HG03565 (cell line): ENCODE results near the gene GPC6.

Experiments
- ATAC-seq: cut with Tn5 transposase; IDR thresholded peaks from one replicate; pipeline ENCODE4 v1.9.1; 2021; ENCODE audit warnings: mild to moderate bottlenecking, moderate library complexity; ENCODE audit not compliant: unreplicated experiment

The GPC6 gene

DNA sequence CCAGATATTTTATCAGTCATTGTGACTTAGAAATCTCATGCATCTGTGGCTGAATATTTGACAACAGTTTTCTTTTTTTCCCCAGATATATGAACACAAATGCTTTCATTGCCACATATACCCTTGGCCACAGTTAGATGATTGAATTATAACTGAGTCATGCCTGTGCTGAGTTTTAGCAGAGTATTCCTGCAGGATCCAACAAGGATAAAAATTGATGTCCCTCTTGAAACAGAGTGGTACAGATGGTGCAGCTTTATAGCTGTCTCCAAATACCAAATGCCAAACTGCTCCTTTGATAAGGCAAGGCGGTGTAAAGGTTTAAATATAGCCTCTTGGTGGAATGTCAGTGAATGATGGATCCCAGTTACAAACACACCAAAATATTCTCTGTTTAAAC is 428.5 kb downstream of the GPC6 start:
- ATAC-seq = no peak

DNA sequence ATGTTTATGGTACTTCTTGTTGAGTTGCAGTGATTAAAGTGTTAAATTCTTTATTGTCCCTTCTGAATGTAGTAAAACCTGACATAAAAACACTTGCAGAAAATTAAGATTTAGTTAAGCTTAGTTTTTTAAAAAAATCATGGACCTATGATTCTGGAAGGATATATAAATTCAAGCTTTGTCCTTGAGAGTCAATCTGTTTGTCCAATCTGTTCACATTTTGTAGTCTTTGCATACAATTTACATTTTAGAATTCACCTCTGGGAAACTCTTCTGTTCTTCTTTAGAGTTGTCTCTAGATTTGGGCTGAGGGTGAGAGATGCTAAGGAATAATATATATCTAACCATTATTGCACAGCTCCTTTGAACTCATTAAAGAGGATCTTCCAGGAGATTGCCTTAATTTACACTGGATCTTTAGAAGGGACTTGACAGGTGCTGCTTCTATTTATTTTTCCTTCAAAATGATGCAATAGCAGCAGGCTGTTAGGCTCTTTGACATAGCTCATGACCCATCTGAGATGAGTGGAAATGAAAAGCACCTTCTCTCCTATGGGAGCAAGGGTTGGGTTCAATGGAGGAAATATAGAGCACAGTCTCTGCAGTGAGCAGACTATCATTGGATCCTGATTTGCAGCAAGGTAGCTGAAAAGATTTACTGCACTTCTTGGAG is 433.9 kb downstream of the GPC6 start:
- no peak for ATAC-seq

DNA sequence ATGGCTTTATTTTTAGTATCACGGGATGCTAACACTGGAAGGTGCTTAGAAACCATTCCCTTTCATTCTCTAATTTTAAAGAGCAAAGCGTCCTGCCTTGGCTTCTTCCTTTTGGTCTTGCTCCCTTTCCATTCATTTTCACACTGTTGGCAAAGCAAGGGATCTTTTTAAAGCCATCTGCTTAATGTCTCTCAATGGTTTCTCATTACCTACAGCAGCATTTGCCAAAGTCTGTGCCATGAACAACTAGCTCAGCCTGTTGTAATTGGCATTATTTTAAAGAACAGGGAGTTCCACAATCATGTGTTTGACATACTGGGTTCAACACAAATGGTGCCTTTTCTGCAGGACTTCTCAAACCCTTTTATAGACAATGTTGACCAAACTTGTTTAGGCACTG is 444.3 kb downstream of the GPC6 start:
- ATAC-seq = no peak

DNA sequence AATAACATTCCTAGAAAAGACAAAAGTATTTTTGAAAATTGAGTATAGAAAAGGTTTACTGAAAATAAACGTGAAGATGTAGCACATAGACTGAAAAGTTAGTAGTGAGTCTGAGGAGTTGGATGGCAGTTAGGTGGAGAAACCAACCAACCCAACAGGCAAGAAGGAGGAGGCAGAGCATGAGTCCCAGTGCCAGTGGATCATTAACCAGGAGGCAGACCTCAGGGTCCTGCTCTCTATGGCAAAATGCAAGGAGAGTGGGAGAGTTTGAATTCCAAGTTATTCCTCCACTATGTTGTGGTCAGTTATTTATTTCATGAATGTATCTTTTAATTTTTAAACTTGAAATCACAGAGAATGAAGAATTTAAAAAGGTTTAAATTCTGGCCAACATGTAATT is 446.4 kb downstream of the GPC6 start:
- no peak for ATAC-seq

DNA sequence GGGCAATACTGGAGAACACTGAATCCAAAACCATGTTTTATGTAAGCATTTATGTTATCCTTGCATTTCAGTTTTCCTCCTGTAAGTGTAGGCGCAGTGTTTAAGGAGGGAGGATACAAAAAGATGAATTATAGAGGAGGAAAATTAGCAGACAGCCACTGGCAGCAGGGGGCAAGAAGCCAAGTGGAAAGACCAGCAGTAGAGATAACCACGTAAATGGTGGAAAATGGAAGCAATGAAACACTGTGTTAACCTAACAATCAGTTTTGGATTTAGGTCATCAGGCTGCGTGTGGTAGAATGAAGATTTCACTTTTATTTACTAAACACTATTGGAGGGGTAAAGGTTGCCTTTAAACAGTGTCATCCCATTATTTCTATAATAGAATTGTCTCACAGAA is 447.3 kb downstream of the GPC6 start:
- no peak for ATAC-seq

DNA sequence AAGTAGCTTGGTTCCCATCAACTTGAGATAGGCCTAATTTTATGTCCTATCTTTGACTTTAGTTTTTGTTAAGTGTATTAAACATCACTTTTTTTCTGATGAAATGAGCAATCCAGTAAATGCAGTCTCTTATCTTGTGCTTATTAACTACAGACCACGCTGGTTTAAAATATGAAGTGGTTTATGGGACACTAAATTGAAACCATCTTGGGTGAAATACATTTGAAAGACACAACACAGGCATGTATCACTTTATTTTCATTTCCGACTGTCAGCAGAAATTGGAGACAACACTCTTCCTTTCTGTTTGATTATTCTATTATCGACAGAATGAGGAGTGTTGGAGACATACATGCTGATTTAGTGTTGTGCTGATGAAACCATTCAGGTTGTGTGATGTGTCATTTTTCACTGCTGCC is 447.7 kb downstream of the GPC6 start:
- no peak for ATAC-seq

DNA sequence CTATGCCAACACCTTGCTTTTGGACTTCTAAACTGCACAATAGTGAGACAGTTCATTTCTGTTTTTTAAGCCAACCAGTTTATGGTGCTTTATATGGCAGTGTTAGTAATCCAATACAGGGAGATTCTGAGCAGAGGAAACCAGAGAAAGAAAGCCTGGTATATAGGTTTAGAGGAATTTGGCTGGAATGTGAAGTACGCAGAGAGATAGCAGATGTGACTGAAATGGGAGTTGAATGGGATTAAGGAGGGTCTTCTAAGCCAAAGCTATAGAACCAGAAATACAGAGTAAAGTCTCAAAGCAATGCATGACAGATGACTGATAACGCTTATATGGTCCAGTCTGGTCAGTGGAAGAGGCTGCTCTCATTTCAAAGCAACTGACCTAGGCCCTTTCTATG is 453.7 kb downstream of the GPC6 start:
- ATAC-seq = no peak

DNA sequence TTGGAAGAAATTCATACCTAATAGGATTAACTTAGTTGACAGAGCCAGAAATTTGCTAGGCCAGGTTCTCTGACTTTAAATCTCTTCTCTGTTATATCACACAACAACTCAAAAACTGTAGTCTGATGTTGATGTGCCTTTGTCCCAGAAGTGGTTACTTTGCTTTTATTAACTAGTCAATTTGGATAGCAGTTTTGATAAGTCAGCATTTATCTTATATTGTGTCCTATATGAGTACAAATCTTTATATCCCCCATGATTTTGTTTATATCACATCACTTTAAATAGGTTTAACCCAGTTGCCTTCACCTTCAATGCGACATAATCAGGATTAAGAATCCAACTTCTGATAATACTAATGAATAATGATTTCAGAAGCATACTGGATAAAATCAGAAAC is 459.3 kb downstream of the GPC6 start:
- ATAC-seq = no peak

DNA sequence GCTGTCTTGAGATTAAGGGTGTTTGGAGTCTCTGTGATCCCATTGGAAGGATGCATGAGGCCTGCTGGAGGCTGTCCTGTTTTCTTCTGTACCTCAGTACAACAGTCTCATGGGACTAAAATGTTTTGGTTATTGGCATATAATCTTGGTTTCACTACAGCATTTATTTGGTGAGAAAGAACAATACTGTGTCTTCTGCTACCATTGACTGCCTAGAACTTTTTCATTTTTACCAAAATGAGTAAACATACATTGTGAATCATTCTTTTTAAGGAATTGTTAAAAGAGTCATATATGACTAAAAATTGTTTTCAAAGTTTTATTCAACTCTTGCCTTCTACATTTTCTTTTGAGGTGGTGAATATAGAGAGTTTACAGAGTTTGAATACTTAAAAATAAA is 459.8 kb downstream of the GPC6 start:
- ATAC-seq = no peak

DNA sequence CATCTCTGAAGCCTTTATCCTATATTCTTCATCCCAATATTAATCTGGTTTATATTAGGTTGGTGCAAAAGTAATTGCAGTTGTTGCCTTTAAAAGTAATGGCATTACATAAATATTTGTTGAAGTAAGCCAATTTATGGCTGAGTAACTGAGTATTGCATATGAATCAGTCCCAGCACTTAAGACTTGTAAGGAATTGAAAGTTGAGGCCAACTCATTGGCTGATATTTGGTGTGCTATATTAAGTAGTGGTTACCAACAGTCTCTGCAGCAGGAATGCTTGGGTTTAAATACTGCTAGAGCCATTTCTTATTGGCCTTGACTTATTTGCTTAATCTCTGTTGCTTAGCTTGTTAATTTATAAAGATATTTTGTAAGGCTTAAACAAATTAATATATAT is 460.7 kb downstream of the GPC6 start:
- ATAC-seq = no peak

DNA sequence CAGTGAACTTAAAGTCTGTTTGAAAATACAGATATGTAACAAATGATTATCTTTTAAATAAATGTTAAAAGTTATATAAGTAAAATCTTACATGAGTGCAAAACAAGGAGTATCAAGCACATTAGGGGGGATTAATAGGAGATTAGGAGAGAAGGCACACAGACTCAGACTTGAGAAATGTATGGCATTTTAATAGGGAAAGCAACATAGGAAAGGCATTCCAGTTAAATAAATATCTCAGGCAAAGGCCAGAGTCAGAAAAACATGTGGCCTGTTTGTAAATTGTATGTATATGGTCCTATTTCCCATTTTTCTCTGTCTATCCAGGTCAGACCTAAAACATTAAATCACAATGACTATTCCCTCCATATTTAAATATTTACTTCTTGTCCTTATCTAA is 462.7 kb downstream of the GPC6 start:
- ATAC-seq = no peak

DNA sequence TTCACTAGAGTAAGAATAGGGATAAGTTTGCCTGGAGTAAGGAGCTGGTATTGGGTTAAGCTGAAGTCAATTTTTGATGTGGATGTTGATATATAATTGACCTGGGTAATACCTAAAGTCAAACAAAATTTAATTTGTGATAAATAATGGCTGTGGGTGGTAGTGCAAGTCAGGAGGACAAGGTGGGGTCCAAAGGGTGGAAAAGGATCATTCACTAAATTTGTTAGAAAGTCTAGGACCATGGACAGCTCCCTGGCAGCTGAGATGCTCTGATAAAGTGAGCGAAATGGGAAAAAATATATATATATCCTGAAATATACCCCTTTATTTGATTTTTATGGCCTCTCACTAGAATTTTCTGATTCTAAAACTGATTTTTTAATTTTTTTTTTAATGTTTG is 463.5 kb downstream of the GPC6 start:
- no peak for ATAC-seq

DNA sequence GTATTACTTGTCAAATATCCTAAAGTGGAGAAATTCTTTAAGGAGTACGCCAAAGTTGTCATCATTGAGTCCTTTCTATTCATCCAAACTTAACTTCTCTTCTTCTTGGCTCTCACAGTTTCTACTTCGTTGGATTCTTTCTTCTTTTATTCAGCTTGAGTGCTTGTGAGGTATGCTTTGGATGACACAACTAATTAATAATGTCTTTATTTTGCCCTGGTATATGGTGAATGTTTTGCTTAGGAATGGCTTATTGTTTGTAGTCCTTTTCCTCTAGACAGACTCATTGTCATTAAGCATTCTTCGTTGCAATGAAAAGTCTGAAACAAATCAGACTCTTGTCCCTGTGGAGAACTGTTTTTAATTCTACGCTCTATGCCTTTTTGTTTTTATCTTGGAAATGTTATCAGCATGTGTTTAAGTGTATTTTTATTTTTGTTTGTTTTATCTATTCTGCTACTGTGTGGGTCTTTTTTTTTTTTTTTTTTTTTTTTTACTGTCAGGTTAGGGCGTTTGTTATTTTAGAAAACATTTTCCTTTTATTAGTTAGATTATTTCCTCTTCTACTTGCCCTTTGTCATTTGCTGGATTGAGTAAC is 471.5 kb downstream of the GPC6 start:
- ATAC-seq = no peak

DNA sequence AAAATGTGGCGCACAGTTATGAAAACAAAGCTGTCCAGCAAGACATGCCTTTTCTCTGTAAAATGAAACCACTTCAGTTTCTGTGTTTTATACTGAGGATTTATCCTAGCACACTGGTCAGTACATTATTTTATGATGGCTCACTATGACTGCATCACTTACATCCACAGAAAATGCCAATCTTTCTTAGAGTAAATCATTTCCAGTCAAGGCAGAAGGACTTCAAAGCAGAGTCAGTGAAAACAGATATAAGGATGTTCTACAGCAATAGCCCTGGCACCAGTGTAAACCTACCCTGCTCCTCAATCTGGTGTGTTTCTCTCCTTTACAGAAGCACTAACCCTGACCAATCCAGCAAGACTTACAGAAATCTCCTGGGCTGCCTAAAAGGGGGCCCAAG is 473.5 kb downstream of the GPC6 start:
- ATAC-seq = no peak

DNA sequence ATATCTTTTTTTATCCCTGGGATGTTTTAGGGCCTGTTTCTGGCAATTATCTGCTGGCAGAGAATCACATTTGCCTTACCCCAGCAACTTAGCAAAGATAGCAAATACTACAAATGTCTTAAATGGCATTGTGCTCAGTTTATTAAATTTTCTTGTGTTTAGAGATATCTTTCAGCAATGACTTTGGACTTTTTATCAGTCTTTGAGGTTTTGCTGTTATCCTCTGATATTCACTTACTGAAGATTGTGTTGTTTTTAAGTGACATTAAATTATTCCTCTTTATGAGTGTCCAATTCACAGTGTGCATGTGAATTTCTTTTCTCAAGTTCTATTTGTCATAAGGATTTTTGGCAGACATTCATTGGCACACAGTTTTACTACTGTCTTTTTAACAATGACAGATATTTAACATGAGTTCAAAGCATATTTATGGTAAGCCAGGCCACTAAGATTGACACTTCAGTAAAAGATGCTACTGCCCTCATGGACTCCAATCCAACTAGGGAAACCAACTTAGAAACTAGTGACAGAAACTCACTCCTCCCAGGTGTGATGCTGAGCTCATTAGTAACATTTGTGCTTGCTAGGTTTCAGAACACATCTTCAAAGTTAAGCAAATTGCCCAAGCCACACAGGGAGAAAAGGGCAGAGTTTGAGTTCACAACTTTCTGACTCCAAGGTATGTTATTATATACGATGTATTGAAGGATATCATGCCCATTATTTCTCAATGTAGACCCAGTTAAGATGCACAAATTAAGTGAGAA is 481.9 kb downstream of the GPC6 start:
- ATAC-seq = no peak

DNA sequence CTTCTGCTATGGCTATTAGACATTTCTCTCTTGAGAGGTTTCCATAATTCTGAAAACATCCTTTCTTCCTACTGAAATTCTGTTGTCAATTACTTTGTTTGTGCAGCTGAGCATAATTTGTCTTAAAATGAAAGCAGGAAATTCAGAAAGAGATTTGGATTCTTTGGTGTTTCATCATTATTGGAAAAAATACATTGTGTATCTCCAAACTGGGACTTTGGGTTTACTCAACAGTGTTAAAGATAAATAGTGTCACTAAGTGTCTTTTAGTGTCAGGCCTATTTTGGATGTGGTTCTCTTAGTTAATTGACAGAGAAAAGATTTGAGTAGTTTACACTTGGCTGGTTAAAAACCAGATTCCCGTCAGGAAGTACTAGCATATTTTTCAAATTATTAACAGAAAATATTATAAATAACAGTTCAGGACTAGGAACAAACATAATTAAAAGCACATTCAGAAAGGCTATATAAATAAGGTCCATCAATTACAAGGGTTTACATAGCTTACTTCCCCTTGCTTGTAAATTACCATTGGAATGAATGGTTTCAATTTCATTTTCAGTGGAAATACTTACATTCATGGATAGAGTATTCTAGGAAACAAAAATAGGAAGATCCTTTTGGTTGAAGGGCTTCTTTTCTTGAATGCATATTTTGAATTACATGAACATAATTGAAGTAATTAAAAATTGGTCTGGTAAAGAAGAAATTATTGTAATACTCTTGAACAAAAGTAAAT is 483.1 kb downstream of the GPC6 start:
- ATAC-seq = no peak

DNA sequence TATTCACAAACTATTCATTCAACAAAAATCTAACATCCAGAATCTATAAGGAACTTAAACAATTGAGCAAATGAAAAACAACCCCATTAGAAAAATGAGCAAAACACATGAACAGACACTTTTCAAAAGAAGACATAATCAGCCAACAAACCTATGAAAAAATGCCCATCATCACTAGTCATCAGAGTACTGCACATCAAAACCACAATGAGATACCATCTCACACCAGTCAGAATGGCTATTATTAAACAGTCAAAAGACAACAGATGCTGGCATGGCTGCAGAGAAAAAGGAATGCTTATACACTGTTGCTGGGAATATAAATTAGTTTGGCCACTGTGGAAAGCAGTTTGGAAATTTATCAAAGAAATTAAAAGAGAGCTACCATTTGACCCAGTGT is 487.6 kb downstream of the GPC6 start:
- no peak for ATAC-seq

DNA sequence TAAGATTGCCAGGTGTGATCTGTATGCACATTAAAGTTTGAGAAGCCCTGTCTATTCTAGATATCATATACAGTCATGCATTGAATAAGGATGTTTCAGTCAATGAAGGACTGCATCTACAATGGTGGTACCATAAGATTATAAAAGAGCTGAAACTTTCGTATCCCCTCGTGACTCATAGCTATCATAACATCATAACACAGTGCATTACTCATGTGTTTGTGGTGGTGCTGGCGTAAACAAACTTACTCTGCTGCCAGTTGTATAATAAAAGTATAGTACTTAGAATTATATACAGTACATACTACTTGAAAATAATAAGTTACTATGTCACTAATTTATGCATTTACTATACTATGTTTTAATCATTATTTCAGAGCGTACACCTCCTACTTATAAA is 489.3 kb downstream of the GPC6 start:
- ATAC-seq = no peak

DNA sequence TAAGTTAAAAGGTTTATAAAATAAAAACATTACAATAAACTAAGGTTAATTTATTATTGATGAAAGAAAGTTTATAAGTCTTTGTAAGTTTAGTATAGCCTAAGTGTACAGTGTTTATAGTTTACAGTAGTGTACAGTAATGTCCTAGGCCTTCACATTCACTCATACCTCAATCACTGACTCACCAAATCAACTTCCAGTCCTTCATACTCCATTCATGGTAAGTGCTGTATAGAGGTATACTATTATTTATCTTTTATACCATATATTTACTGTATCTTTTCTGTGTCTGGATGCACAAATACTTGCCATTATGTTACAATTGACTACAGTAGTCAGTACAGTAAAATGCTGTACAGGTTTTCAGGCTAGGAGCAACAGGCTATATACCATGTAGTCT is 490.0 kb downstream of the GPC6 start:
- no peak for ATAC-seq

DNA sequence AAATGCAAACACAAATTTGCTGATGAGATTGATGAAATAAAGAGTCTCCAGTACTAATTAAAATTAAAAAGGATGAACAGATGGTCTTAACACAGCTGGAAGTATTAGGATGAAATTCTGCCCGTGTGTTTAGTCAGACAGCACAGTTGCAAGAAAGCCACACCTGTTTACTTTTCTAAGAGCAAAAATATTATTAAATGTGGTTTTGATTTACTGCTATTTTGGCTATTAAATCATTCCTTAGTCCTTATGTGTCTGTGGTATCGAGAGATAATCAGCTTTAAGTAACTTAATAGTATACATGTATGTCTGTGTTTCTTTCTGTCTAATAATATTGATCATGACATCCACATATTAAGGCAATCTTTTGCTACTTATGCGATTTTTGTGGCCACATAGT is 494.9 kb downstream of the GPC6 start:
- ATAC-seq = no peak

DNA sequence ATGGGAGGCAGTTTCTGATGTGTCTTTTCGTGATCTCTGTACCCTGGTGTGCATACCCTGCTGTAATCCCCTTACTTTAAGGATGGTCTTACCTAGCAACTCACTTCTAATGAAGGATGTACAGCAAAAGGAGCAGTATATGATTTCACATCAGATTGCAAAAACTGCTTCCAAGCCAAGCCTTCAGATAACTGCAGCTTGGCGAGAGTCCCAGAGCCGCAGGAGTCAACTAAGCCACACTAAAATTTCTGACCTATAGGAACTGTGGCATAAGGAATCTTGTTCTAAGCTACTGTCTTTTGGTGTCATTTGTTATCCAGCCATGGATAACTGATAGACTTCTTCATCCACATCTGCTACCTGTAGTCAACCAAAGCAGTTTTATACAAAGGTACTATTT is 496.7 kb downstream of the GPC6 start:
- ATAC-seq = no peak

DNA sequence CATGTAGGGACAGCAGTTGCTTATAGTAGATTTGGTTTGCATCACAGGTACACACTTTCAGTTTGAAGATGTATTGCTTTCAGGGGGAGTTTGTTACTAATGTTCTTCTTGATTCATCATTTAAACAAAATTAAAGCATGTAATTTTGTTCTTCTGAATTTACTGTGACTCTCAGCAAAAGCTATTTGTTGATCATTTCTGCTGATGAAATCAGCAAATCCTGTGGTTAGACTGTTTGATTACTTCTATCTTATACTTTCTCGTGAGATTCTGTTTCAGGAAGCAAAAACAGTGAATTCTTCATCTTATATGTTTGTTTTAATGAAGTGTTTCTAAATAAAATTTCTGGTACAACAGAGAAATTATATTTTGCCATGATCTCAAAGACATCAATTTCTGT is 497.6 kb downstream of the GPC6 start:
- ATAC-seq = no peak
